ENCODE data around the gene LRRC3C.

LRRC3C gene

GRCh38 chr17:39980351-39981206 is 53.0 kb downstream of the LRRC3C start, which contains the start of gene PSMD3:
Gene PSMD3, plus strand, starts transcription at chr17:39980807. Its CDS starts 164 bp downstream, at chr17:39980971.
- Histone ChIP-seq H3K9me3 (ENCODE audit: low read depth, low read length) (no peaks in the 10 kb centered on the region), H3K4me3 (peak within 1 kb of the TSS; percentile 89), H3K36me3 (ENCODE audit: insufficient read depth, low read length) (peaks cover 31% of the 10 kb centered on the region), H3K27ac (peak within 1 kb of the TSS; percentile 93), H3K9ac (ENCODE audit: insufficient read length) (peak within 1 kb of the TSS; percentile 98)
- TF ChIP-seq EZH2 (IDR thresholded peaks at IDR 0.05) (no peak), POLR2AphosphoS5 (IDR thresholded peaks at IDR 0.05; ENCODE audit: borderline replicate concordance, low read depth, low read length) (peak; percentile 89), FOXP2 (optimal IDR thresholded peaks at IDR 0.05; ENCODE audit: control extremely low read depth, extremely low read length, insufficient read depth) (peak; percentile 91)
- peak; percentile 100 for DNase-seq (ENCODE audit: low read depth, low spot score)

- H3K36me3 ChIP-seq (ENCODE audit: insufficient read depth, low read length): peaks cover 38% of the 10 kb centered on the region
- peak overlapping the region; percentile 93 for H3K27ac ChIP-seq
- no peaks in the 10 kb centered on the region for H3K9me3 ChIP-seq (ENCODE audit: low read depth, low read length)
- H3K4me3 ChIP-seq: peak overlapping the region; percentile 89
- H3K9ac ChIP-seq (ENCODE audit: insufficient read length): peak overlapping the region; percentile 98
- TF ChIP-seq EZH2 (IDR thresholded peaks at IDR 0.05) (no peak), FOXP2 (optimal IDR thresholded peaks at IDR 0.05; ENCODE audit: control extremely low read depth, extremely low read length, insufficient read depth) (no peak), POLR2AphosphoS5 (IDR thresholded peaks at IDR 0.05; ENCODE audit: borderline replicate concordance, low read depth, low read length) (no peak)
- no peak for DNase-seq (ENCODE audit: low read depth, low spot score)
Measured at GRCh38 chr17:39981207-39981741, 53.7 kb downstream of the LRRC3C start.

GRCh38 chr17:39981766-39982375 is 54.3 kb downstream of the LRRC3C start:
- peak overlapping the region; percentile 98 for H3K9ac ChIP-seq (ENCODE audit: insufficient read length)
- H3K9me3 ChIP-seq (ENCODE audit: low read depth, low read length): no peaks in the 10 kb centered on the region
- H3K36me3 ChIP-seq (ENCODE audit: insufficient read depth, low read length): peaks cover 44% of the 10 kb centered on the region
- H3K27ac ChIP-seq: no peak overlapping the region
- TF ChIP-seq FOXP2 (optimal IDR thresholded peaks at IDR 0.05; ENCODE audit: control extremely low read depth, extremely low read length, insufficient read depth): no peak
- no peak for TF ChIP-seq EZH2 (IDR thresholded peaks at IDR 0.05)
- no peak for TF ChIP-seq POLR2AphosphoS5 (IDR thresholded peaks at IDR 0.05; ENCODE audit: borderline replicate concordance, low read depth, low read length)
- H3K4me3 ChIP-seq: peak overlapping the region; percentile 89
- DNase-seq (ENCODE audit: low read depth, low spot score): no peak

- Histone ChIP-seq H3K9me3 (ENCODE audit: low read depth, low read length) (no peaks in the 10 kb centered on the region), H3K27ac (no peak overlapping the region), H3K9ac (ENCODE audit: insufficient read length) (no peak overlapping the region), H3K4me3 (no peak overlapping the region), H3K36me3 (ENCODE audit: insufficient read depth, low read length) (peaks cover 98% of the 10 kb centered on the region)
- no peak for TF ChIP-seq POLR2AphosphoS5 (IDR thresholded peaks at IDR 0.05; ENCODE audit: borderline replicate concordance, low read depth, low read length)
- TF ChIP-seq FOXP2 (optimal IDR thresholded peaks at IDR 0.05; ENCODE audit: control extremely low read depth, extremely low read length, insufficient read depth): no peak
- no peak for TF ChIP-seq EZH2 (IDR thresholded peaks at IDR 0.05)
- DNase-seq (ENCODE audit: low read depth, low spot score): no peak
Measured at GRCh38 chr17:39988206-39988810, 60.8 kb downstream of the LRRC3C start.

GRCh38 chr17:39994448-39994847 is 66.9 kb downstream of the LRRC3C start:
- Histone ChIP-seq H3K9me3 (ENCODE audit: low read depth, low read length) (no peaks in the 10 kb centered on the region), H3K27ac (no peak overlapping the region), H3K36me3 (ENCODE audit: insufficient read depth, low read length) (peaks cover 81% of the 10 kb centered on the region), H3K4me3 (no peak overlapping the region), H3K9ac (ENCODE audit: insufficient read length) (no peak overlapping the region)
- no peak for TF ChIP-seq POLR2AphosphoS5 (IDR thresholded peaks at IDR 0.05; ENCODE audit: borderline replicate concordance, low read depth, low read length)
- DNase-seq (ENCODE audit: low read depth, low spot score): no peak

Data from SK-N-MC (cell line).